Naive thymus-derived CD4-positive, alpha-beta T cell (primary cell): ENCODE data around the gene PJA2. TPM values are rescaled to one million over a fixed set of nuclear protein-coding genes. Genes with fewer than 3 reads are reported as not detected.

ENCODE experiments used
- ATAC-seq: fragments of 150-1000 bp; cut with Tn5 transposase; 2 replicates; pipeline ENCODE4 v1.10.0; 2021; ENCODE audit warnings: mild to moderate bottlenecking, moderate library complexity
- CTCF ChIA-PET: fragments of 350-600 bp; sonication (Branson Sonifier 250); formaldehyde crosslinking; loops from one replicate; lab custom pipeline; 2021; ENCODE audit warnings: antibody characterized with exemption; lab: Charles Lee
- POLR2A ChIA-PET: fragments of 350-600 bp; sonication (Branson Sonifier 250); formaldehyde crosslinking; loops from one replicate; lab custom pipeline; 2021; ENCODE audit warnings: antibody characterized with exemption, inconsistent platforms; lab: Charles Lee
- DNase-seq, 9 donors: peaks; one replicate each; pipeline versions ENCODE4 v3.0.0 to v3.0.0-alpha.2; 2020 to 2022; ENCODE audit warnings: mixed read lengths in 1 of 9
- H3K27ac ChIP-seq: one replicate; pipeline ENCODE4 v1.7.0; 2013; ENCODE audit warnings: mild to moderate bottlenecking, low read depth, low read length, moderate library complexity
- H3K27me3 ChIP-seq, 2 donors: one replicate each; pipeline ENCODE4 v1.7.0; 2013; ENCODE audit warnings: low read length in 2 of 2, mild to moderate bottlenecking in 2 of 2, moderate library complexity in 2 of 2; ENCODE audit not compliant: control insufficient read depth in 2 of 2, insufficient read depth in 2 of 2
- H3K36me3 ChIP-seq, 3 experiments: 1 replicate in 2 of 3; 2 replicates in 1 of 3; pipeline ENCODE4 v1.7.0; 2013; ENCODE audit warnings: low read length in 3 of 3, mild to moderate bottlenecking in 3 of 3, moderate library complexity in 1 of 3; ENCODE audit not compliant: insufficient read depth in 3 of 3, control insufficient read depth in 2 of 3
- H3K4me1 ChIP-seq, 2 donors: one replicate each; pipeline ENCODE4 v1.7.0; 2013; ENCODE audit warnings: low read length in 2 of 2, mild to moderate bottlenecking in 2 of 2, moderate library complexity in 1 of 2; ENCODE audit not compliant: control insufficient read depth in 2 of 2, insufficient read depth in 2 of 2
- H3K4me3 ChIP-seq: 2 replicates; pipeline ENCODE4 v1.7.0; 2013; ENCODE audit warnings: mild to moderate bottlenecking, low read length
- H3K9me3 ChIP-seq, 3 experiments: 1 replicate in 2 of 3; 2 replicates in 1 of 3; pipeline ENCODE4 v1.7.0; 2013; ENCODE audit warnings: low read length in 3 of 3; ENCODE audit not compliant: control insufficient read depth in 2 of 3
- H3K27ac Mint-ChIP-seq, 9 donors: one replicate each; pipeline ENCODE4 v1.8.0; 2020 to 2022; ENCODE audit warnings: mixed read lengths in 9 of 9, mild to moderate bottlenecking in 8 of 9, moderate library complexity in 5 of 9, inconsistent platforms in 2 of 9
- H3K27me3 Mint-ChIP-seq, 5 donors: one replicate each; pipeline ENCODE4 v1.8.0; 2021 to 2022; ENCODE audit warnings: mixed read lengths in 5 of 5, mild to moderate bottlenecking in 1 of 5
- H3K36me3 Mint-ChIP-seq, 5 donors: one replicate each; pipeline ENCODE4 v1.8.0; 2020 to 2022; ENCODE audit warnings: mixed read lengths in 5 of 5, mild to moderate bottlenecking in 3 of 5, inconsistent platforms in 1 of 5
- H3K4me1 Mint-ChIP-seq, 7 donors: one replicate each; pipeline ENCODE4 v1.8.0; 2020 to 2022; ENCODE audit warnings: mixed read lengths in 7 of 7, mild to moderate bottlenecking in 3 of 7, inconsistent platforms in 1 of 7
- H3K4me3 Mint-ChIP-seq, 10 donors: one replicate each; pipeline ENCODE4 v1.8.0; 2020 to 2022; ENCODE audit warnings: mild to moderate bottlenecking in 10 of 10, mixed read lengths in 10 of 10, moderate library complexity in 6 of 10, inconsistent platforms in 2 of 10
- H3K9me3 Mint-ChIP-seq, 11 donors: one replicate each; pipeline ENCODE4 v1.8.0; 2020 to 2022; ENCODE audit warnings: mixed read lengths in 11 of 11, mild to moderate bottlenecking in 4 of 11, inconsistent platforms in 1 of 11, moderate library complexity in 1 of 11
- intact Hi-C, 2 donors: fragments of 100-400 bp; cut with micrococcal nuclease; formaldehyde crosslinking; loops; one replicate each; pipeline ENCODE4 v1.15.1; 2023
- polyA plus RNA-seq, 2 donors: library from polyadenylated mRNA; unstranded; fragments of 300-500 nt; fragmentation: Illumina TruSeq; gene quantifications; one replicate each; pipeline ENCODE4 v1.2.3, GENCODE V29; 2021
- total RNA-seq, 6 experiments: library from RNA in 5 of 6; stranded (reverse) in 5 of 6; gene quantifications; 1 replicate in 5 of 6; 2 replicates in 1 of 6; pipeline ENCODE4 v1.2.3 and lab custom pipeline; 2021 to 2026

PJA2 gene
- total and polyA plus RNA-seq, 7 experiments from 2014 or later: 50.5 to 89.9 (median 71.5) TPM

GRCh38 chr5:109318455-109319108 lies 91.2 kb downstream of the PJA2 start:
- no peak overlapping the region for H3K27ac Mint-ChIP-seq

GRCh38 chr5:109316634-109317033 lies 93.1 kb downstream of the PJA2 start:
- no peak overlapping the region for H3K4me3 ChIP-seq
- no peak overlapping the region for H3K27ac Mint-ChIP-seq
- H3K27me3 Mint-ChIP-seq: no peaks in the 10 kb centered on the region
- H3K36me3 Mint-ChIP-seq: peaks cover 0 to 21% (median 15%) of the 10 kb centered on the region in 5 donors
- ATAC-seq: no peak
- CTCF ChIA-PET: no interaction called here
- DNase-seq: no peak
- H3K9me3 Mint-ChIP-seq: peaks cover 0 to 2% (median 0%) of the 10 kb centered on the region in 11 donors
- no peak overlapping the region for H3K27ac ChIP-seq
- H3K36me3 ChIP-seq: no peaks in the 10 kb centered on the region
- intact Hi-C loops: no loop called here
- no peaks in the 10 kb centered on the region for H3K4me1 ChIP-seq
- H3K27me3 ChIP-seq: no peaks in the 10 kb centered on the region
- POLR2A ChIA-PET: no interaction called here
- no peaks in the 10 kb centered on the region for H3K9me3 ChIP-seq
- no peak overlapping the region for H3K4me3 Mint-ChIP-seq
- H3K4me1 Mint-ChIP-seq: no peaks in the 10 kb centered on the region

More at GRCh38 chr5:109318455-109319108, 91.2 kb downstream of the PJA2 start:
- Mint-ChIP-seq H3K36me3 (peaks cover 0 to 20% (median 12%) of the 10 kb centered on the region in 5 donors), H3K4me1 (no peaks in the 10 kb centered on the region), H3K4me3 (no peak overlapping the region), H3K27me3 (no peaks in the 10 kb centered on the region), H3K9me3 (peaks cover 0 to 2% (median 0%) of the 10 kb centered on the region in 11 donors)
- intact Hi-C loops: no loop called here
- Histone ChIP-seq H3K27ac (no peak overlapping the region), H3K27me3 (no peaks in the 10 kb centered on the region), H3K36me3 (no peaks in the 10 kb centered on the region), H3K4me1 (no peaks in the 10 kb centered on the region), H3K4me3 (no peak overlapping the region), H3K9me3 (no peaks in the 10 kb centered on the region)
- DNase-seq (no peak), ATAC-seq (no peak)
- POLR2A ChIA-PET: no interaction called here
- CTCF ChIA-PET: no interaction called here

DNA sequence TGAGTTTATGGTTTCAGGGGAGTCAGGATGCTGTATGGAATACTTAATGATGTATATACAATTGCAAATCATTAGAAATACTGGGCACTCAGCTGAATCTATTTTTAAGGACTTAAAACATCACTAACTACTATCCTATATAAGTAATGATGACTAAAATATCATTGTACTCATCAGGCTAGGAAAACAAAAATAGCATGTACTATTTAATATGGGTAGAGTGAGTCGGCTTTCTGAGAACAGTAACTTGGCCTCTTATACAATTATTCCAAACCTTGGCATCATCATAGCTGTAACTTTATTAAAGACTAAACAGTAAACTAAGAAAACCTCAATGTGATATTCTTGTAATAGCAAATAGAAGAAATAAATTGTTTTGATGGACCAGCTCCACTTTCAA lies 94.5 kb downstream of the PJA2 start:
- H3K4me3 Mint-ChIP-seq: no peak overlapping the region
- H3K27ac Mint-ChIP-seq: no peak overlapping the region
- CTCF ChIA-PET: interaction anchor here (0.6 kb wide), 1 partner anchor 942 kb away, joined by 3 read pairs; no protein-coding TSS in a partner anchor

DNA sequence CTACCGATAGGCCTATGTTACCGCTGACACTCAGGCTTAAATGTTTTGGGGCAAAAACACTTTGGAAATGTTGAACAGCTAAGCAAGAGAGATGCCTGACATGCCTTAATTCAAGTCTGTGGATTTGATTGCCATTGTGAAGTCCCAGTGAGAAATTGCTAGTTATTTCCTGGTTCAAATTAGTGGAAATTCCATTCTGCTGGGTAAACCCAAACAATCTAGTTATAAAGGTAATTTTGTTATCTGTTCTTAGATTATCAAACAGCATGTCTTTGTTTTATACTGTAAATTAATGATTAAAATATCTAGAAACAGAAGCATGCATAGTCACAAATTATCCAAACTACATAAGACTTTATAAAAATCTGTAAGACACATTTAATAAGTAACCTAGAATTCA lies 96.6 kb downstream of the PJA2 start:
- Histone ChIP-seq H3K9me3 (no peaks in the 10 kb centered on the region), H3K4me1 (no peaks in the 10 kb centered on the region), H3K4me3 (no peak overlapping the region), H3K27me3 (no peaks in the 10 kb centered on the region), H3K27ac (no peak overlapping the region), H3K36me3 (no peaks in the 10 kb centered on the region)
- Mint-ChIP-seq H3K9me3 (peaks cover 0 to 2% (median 0%) of the 10 kb centered on the region in 11 donors), H3K27ac (no peak overlapping the region), H3K4me1 (no peaks in the 10 kb centered on the region), H3K36me3 (peaks cover 0 to 19% (median 12%) of the 10 kb centered on the region in 5 donors), H3K4me3 (no peak overlapping the region), H3K27me3 (no peaks in the 10 kb centered on the region)
- intact Hi-C loops: no loop called here
- ChIA-PET CTCF (no interaction called here), POLR2A (no interaction called here)
- no peak for DNase-seq
- no peak for ATAC-seq

More for the DNA sequence above, 94.5 kb downstream of the PJA2 start:
- no peaks in the 10 kb centered on the region for H3K9me3 ChIP-seq
- H3K36me3 ChIP-seq: no peaks in the 10 kb centered on the region
- POLR2A ChIA-PET: no interaction called here
- no peak overlapping the region for H3K27ac ChIP-seq
- H3K4me3 ChIP-seq: no peak overlapping the region
- H3K27me3 ChIP-seq: no peaks in the 10 kb centered on the region
- no peak for DNase-seq
- no peak for ATAC-seq
- peaks cover 0 to 2% (median 0%) of the 10 kb centered on the region in 11 donors for H3K9me3 Mint-ChIP-seq
- H3K36me3 Mint-ChIP-seq: peaks cover 0 to 22% (median 19%) of the 10 kb centered on the region in 5 donors
- H3K4me1 Mint-ChIP-seq: no peaks in the 10 kb centered on the region
- intact Hi-C loops: no loop called here
- H3K4me1 ChIP-seq: no peaks in the 10 kb centered on the region
- no peaks in the 10 kb centered on the region for H3K27me3 Mint-ChIP-seq

- Mint-ChIP-seq H3K27me3 (no peaks in the 10 kb centered on the region), H3K27ac (no peak overlapping the region), H3K4me1 (no peaks in the 10 kb centered on the region), H3K9me3 (peaks cover 0 to 2% (median 0%) of the 10 kb centered on the region in 11 donors), H3K36me3 (peaks cover 0 to 19% (median 12%) of the 10 kb centered on the region in 5 donors), H3K4me3 (no peak overlapping the region)
- no peak overlapping the region for H3K4me3 ChIP-seq
- ChIA-PET CTCF (no interaction called here), POLR2A (no interaction called here)
- no peaks in the 10 kb centered on the region for H3K9me3 ChIP-seq
- no peaks in the 10 kb centered on the region for H3K27me3 ChIP-seq
- no peak overlapping the region for H3K27ac ChIP-seq
- no peaks in the 10 kb centered on the region for H3K4me1 ChIP-seq
- H3K36me3 ChIP-seq: no peaks in the 10 kb centered on the region
- intact Hi-C loops: no loop called here
- ATAC-seq (no peak), DNase-seq (no peak)
Observed at GRCh38 chr5:109312695-109313094, 97.1 kb downstream of the PJA2 start.

GRCh38 chr5:109310315-109310714 lies 99.5 kb downstream of the PJA2 start:
- Mint-ChIP-seq H3K36me3 (peaks cover 0 to 14% (median 7%) of the 10 kb centered on the region in 5 donors), H3K9me3 (peaks cover 0 to 2% (median 0%) of the 10 kb centered on the region in 11 donors), H3K27me3 (no peaks in the 10 kb centered on the region), H3K4me3 (no peak overlapping the region), H3K4me1 (no peaks in the 10 kb centered on the region), H3K27ac (no peak overlapping the region)
- Histone ChIP-seq H3K27ac (no peak overlapping the region), H3K9me3 (no peaks in the 10 kb centered on the region), H3K27me3 (no peaks in the 10 kb centered on the region), H3K4me1 (no peaks in the 10 kb centered on the region), H3K4me3 (no peak overlapping the region), H3K36me3 (no peaks in the 10 kb centered on the region)
- POLR2A ChIA-PET: no interaction called here
- ATAC-seq: no peak
- no peak for DNase-seq
- intact Hi-C loops: no loop called here
- CTCF ChIA-PET: no interaction called here
